HFF-Myc (cell line): ENCODE results near the gene MAP3K9.

ENCODE experiments used
- DNase-seq: peaks from one replicate; pipeline ENCODE4 v3.0.0-alpha.2; 2011; ENCODE audit warnings: low read depth; ENCODE audit errors: extremely low read depth
- H3K4me3 ChIP-seq: replicated peaks from 2 replicates; pipeline ENCODE4 v1.5.1; 2011; ENCODE audit warnings: low read depth, mild to moderate bottlenecking, control low read depth, low read length
- CTCF ChIP-seq: IDR thresholded peaks from 2 replicates; pipeline ENCODE4 v1.5.1; 2012; ENCODE audit warnings: mild to moderate bottlenecking, low read depth, low read length, control low read depth; ENCODE audit errors: missing control alignments

The MAP3K9 gene

DNA sequence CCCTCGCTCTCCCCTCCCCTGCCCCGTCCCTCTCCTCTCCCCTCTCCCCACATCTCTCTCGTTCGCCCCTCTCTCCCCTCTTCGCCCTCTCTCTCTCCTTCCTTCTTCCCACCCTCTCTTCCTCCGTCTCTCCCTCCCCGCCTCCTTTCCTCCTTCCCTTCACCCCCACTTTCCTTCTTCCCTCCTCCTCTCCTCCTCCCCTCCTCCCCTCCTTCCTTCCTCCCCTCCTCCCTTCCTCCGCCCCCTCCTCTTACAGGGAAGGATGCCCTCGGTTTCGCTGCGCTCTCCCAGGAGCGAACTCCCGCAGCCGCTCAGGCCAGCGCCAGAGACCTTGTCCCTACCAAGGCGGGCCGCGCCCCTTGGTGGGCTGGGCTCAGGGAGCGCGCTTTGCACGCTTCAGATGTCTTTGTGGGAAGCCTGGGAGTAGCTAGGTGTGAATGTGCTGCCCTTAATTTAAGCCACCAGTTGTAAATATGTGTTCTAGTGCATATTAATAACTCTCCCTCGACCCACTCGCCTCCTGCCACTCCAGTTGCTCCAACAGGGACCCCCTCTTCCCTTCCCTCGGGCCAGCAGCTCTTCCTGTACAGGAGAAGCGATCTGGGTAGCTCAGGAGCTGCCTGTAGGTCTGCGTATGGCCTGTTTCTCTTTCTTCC lies 13.3 kb upstream of the MAP3K9 start:
- no peak for TF ChIP-seq CTCF
- no peak for DNase-seq
- peak overlapping the region; percentile 58 for H3K4me3 ChIP-seq

DNA sequence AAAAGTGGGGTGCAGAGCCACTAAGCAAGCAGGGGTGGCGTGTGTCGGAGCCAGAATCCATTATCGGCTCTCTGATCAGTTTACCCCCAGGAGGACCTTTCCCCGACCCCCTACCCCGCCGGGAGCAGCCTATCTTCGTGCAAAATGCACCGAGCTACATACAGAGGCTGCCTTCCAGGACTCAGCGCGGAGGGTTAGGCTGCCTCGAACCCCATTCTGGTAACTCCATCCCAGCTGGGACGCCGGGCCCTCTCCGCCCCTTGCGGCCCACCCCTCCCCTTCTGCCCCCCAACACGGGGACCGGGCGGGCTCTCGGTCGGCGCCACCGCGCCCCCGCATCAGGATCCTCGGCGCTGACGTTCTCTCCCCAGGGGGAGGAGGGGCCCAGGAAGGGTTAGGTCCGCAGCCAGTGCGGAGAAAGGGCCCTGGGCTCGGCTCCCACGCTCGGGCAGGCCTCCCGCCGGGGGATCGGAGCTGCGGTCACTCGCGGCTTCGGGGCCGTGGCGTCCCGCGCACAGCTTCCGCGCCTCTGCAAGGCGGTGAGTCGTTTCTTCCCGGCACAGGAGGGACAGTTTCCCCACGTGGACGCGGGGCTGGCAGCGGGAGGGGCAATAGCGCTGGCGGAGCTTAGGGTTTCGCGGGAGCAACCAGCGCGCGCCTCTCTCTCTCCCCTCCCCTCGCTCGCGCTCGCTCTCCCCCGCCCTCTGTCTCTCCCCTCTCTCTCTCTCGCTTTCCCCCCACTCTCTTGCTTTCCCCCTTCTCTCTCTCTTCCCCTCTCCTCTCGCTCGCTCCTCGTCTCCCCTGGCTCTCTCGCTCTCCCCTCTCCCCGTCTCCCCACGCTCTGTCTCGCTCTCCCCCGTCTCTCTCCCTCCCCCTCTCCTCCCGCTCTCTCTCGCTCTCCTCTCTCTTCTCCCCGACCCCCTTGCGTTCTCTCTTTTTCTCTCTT lies 12.5 kb upstream of the MAP3K9 start:
- H3K4me3 ChIP-seq, result peak overlapping the region; percentile 58
- no peak for DNase-seq
- no peak for TF ChIP-seq CTCF

DNA sequence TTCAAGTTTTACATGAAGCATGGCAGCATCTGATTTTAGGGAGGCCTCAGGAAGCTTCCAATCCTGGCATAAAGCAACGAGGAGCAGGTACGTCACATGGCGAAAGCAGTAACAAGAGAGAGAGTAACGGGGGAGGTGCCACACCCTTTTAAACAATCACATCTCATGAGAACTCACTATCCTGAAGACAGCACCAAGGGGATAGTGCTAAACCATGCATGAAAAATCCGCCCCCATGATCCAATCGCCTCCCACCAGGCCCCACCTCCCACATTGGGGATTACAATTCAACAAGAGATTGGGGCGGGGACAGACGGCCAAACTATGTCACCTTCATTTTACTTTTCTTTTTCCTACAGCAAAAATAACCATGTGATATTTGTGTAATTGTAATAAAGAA lies 7.2 kb upstream of the MAP3K9 start:
- no peak for DNase-seq
- no peak overlapping the region for H3K4me3 ChIP-seq
- no peak for TF ChIP-seq CTCF

- H3K4me3 ChIP-seq, result no peak overlapping the region
- no peak for DNase-seq
- TF ChIP-seq CTCF, result no peak
These were observed 5.2 kb upstream of the MAP3K9 start for GRCh38 chr14:70814466-70814865.

GRCh38 chr14:70812124-70812818 lies 3.0 kb upstream of the MAP3K9 start:
- no peak for TF ChIP-seq CTCF
- no peak for DNase-seq
- H3K4me3 ChIP-seq, result no peak overlapping the region

- no peak for TF ChIP-seq CTCF
- no peak overlapping the region for H3K4me3 ChIP-seq
- DNase-seq, result no peak
These were observed 2.3 kb upstream of the MAP3K9 start for GRCh38 chr14:70811578-70811977.
